GM19397 (cell line): ENCODE measurements around the gene DNAJC4.

Experiments
- ATAC-seq: cut with Tn5 transposase; IDR thresholded peaks from one replicate; pipeline ENCODE4 v1.9.1; 2021; ENCODE audit warnings: mild to moderate bottlenecking, moderate library complexity; ENCODE audit not compliant: unreplicated experiment

The DNAJC4 gene

DNA sequence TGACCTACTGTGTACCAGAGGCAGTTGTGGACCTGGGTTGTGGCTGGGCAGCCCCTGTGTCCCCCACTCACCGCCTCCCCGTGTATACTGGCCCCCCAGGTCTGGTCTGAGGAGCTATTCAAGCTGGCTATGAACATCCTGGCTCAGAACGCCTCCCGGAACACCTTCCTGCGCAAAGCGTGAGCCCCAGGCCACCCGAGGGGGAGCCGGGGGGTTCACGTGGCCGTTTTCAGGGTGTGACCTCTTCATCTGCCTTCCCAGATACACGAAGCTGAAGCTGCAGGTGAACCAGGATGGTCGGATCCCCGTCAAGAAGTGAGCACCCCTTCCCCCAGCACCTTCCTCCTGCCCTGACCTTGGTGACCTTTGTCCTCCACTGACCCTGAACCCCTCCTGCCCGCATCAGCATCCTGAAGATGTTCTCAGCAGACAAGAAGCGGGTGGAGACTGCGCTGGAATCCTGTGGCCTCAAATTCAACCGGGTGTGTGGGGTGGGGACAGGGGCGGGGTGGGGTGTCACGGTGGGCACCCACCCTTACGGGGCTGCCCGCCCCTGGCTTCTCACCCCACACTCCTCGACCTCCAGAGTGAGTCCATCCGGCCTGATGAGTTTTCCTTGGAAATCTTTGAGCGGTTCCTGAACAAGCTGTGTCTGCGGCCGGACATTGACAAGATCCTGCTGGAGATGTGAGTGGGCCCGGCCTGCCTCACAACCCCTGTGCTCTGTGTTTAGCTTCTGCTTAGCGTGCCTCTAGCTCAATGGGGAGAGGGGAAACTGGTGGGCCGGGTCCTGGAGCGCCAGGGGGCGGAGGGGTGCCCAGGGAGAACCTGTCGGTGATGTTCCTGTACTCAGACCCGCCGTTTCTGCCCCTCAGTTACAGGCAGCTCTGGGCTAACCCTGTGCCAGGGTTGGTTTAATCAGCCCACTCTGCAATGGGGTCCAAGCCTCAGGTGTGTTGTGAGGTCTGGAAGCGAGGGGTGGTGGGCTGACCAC is 25.1 kb downstream of the DNAJC4 start:
- ATAC-seq = no peak

DNA sequence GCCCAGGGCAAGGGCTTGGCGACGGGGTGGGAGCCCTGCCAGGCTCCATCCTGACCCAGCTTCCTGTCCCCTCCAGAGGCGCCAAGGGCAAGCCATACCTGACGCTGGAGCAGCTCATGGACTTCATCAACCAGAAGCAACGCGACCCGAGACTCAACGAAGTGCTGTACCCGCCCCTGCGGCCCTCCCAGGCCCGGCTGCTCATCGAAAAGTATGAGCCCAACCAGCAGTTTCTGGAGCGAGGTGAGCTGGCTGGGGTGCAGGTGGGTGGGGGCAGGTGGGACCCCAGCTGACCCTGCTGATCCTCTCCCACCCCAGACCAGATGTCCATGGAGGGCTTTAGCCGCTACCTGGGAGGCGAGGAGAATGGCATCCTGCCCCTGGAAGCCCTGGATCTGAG is 26.0 kb downstream of the DNAJC4 start:
- ATAC-seq = no peak

DNA sequence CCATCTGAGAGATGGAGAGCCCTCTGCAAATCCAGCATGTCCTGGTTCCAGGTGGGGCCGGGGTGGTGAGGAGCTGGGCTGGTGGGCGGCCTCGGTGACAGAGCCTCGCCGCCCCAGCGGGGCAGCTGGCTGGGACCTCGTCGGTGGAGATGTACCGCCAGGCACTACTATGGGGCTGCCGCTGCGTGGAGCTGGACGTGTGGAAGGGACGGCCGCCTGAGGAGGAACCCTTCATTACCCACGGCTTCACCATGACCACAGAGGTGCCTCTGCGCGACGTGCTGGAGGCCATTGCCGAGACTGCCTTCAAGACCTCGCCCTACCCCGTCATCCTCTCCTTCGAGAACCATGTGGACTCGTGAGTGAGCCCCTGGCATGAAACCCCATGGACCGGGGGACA is 28.0 kb downstream of the DNAJC4 start:
- no peak for ATAC-seq

DNA sequence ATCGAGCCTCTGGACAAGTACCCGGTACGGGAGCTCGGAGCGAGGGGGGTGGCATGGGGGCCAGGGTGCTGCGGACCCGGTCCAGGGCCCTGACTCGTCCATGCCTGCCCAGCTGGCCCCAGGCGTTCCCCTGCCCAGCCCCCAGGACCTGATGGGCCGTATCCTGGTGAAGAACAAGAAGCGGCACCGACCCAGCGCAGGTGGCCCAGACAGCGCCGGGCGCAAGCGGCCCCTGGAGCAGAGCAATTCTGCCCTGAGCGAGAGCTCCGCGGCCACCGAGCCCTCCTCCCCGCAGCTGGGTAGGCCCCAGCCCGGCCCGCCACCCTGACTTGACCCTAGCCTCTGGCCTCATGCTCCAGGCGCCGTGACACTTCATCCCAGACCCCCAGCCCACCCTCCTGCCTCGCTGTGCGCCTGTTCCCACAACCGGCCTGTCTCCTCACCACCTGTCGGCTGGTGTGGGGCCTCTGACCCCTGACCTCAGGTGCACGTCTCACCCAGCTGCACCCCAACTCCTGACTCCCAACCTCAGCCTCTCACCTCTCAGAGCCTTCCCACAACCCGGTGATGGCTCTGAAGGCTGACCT is 28.7 kb downstream of the DNAJC4 start:
- ATAC-seq = no peak

DNA sequence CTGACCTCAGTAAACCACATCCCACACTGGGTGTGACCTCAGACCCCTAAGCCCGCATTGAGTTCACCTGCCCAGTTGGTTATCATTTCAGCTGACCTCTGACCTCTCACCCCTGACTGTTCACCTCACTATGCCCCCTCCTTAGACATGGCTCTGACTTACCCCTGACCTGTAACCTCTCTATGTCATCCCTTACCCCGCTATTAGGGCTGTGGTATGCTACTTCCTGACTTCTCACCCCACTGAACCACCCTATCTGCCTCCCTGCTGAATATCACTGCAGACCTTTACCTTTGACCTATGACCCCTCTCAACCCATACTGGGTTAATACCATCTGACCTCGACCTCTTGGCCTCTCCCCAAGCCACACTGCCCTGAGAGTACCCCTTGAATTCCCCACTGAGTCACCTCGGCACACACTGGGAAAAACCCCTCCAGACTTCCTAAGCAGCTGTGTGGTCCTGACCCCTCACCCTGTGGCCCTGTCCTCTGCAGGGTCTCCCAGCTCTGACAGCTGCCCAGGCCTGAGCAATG is 29.3 kb downstream of the DNAJC4 start:
- no peak for ATAC-seq

DNA sequence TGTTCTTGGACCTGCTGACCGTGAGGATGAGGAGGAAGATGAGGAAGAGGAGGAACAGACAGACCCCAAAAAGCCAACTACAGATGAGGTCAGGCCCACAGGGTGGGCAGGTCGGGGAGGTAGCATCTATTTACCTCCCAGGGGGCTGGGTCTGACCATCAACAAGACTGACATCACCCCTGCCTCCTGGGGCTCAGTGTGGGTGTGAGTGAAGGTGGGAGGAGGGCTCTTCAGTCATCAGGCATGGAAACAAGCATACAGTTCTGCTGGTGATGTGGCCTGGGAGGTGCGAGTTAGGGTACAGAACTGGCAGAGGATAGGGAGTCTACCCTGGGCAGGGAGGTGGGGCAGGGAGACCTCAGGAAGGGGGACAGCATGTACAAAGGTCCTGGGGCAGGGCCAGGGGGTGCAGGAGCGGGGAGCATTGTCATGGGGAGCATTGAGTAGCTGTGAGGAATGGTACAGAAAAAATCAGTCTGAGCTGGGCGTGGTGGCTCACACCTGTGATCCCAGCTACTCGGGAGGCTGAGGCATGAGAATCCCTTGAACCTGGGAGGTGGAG is 29.9 kb downstream of the DNAJC4 start:
- no peak for ATAC-seq

DNA sequence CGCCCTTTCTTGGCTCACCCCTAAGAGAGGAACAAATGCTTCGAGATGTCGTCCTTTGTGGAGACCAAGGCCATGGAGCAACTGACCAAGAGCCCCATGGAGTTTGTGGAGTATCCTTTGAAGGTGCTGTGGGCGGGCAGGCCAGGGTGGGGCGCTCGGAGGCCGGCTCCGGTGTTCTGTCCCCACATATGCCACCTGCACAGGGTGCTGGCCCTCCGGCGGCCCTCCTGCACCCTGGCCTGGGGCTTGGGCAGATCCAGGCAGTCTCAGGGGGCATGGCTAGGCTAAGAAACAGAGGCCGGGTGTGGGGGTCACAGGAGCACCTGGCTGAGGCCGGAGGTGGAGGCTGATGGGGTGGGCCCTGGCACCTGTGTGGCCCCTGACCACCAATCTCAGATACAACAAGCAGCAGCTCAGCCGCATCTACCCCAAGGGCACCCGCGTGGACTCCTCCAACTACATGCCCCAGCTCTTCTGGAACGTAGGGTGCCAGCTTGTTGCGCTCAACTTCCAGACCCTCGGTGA is 31.3 kb downstream of the DNAJC4 start:
- no peak for ATAC-seq

DNA sequence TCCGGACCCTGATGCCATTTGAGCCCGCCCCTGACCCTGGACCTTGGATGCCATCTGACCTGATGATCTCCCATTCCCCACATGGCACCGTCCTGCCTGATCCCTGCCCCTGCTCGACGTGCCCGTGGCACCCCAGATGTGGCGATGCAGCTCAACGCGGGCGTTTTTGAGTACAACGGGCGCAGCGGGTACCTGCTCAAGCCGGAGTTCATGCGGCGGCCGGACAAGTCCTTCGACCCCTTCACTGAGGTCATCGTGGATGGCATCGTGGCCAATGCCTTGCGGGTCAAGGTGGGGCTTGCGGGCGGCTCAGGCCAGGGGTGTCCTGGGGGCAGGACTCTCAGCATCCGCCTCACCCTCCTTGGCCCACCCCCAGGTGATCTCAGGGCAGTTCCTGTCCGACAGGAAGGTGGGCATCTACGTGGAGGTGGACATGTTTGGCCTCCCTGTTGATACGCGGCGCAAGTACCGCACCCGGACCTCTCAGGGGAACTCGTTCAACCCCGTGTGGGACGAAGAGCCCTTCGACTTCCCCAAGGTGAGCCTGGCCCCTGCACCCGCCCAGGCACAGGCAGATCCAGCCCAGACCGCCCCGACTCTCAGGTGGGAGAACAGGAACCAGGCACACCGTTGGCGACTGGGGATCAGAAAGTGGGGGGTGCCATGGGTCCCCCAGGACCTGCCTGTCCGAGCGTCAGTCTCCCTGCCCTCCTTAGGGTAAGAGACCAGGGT is 32.1 kb downstream of the DNAJC4 start:
- no peak for ATAC-seq

DNA sequence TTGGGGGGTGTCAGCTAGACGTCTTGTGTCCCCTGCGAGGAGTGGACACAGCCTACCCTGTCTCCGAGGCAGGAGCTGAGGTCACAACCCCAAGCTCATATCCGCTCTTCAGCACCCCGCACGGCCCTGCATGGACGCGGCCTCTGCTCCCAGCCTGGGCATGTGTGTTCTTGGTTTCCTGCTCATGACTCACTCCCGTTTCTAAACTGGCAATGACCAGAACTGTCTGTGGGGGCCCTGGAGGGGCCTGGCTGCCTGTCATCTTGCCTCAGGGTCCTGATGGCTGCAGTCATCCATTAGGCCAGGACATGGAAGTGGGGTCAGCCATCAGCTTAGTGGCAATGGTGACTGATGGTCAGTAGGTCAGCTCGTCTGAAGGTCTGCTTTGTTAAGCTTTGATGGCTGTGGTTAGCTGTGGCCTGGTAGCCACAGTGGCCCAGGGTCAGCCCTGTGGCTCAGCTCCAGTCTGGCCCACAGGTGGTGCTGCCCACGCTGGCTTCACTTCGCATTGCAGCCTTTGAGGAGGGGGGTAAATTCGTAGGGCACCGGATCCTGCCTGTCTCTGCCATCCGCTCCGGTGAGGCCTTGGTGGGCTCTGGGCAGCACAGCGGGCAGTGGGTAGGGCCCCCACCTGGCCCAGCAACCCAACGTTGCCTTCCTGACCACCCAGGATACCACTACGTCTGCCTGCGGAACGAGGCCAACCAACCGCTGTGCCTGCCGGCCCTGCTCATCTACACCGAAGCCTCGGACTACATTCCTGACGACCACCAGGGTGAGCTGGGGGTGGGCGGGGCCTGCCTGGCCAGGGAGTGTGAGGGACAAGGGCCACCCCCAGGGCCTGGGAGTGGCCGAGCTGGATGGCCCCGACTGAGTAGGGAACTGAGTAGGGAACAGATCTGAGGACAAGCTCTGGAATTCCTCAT is 32.9 kb downstream of the DNAJC4 start:
- no peak for ATAC-seq

DNA sequence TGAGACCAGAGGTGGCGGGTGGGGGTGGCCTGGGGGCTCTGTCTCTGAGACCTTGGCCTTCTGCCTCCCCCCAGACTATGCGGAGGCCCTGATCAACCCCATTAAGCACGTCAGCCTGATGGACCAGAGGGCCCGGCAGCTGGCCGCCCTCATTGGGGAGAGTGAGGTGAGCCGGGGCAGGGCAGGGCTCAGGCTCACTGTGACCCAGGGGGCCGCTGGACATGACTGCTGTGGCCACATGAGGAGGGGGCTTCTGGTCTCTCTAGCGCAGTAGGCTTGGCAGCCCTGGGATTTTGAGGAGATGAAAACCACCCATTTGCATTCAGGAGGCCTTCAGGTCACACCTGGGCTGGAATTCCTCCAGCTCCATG is 33.6 kb downstream of the DNAJC4 start:
- no peak for ATAC-seq

DNA sequence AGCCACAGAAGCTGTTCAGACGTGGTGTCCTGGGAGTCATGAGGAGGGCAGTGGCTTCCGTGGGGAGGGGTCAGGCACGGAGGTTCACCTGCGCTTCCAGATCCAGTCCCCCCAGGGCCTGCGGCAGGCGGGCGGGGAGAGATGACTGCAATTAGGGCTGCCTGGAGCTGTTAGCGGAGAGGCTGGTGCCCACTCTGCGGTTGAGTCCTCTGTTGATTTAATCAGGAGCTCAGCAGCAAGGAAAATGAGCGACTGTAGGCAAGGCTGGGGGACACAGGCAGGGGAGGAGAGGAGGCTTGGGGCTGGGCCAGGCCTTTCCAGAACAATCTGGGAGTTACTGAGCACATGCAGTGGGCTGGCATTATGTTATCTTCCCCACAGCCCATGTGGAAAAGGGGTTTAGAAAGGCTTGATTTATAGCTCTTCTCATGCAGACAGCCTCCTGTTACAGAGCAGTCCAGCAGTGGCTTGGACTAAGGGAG is 34.1 kb downstream of the DNAJC4 start:
- no peak for ATAC-seq

DNA sequence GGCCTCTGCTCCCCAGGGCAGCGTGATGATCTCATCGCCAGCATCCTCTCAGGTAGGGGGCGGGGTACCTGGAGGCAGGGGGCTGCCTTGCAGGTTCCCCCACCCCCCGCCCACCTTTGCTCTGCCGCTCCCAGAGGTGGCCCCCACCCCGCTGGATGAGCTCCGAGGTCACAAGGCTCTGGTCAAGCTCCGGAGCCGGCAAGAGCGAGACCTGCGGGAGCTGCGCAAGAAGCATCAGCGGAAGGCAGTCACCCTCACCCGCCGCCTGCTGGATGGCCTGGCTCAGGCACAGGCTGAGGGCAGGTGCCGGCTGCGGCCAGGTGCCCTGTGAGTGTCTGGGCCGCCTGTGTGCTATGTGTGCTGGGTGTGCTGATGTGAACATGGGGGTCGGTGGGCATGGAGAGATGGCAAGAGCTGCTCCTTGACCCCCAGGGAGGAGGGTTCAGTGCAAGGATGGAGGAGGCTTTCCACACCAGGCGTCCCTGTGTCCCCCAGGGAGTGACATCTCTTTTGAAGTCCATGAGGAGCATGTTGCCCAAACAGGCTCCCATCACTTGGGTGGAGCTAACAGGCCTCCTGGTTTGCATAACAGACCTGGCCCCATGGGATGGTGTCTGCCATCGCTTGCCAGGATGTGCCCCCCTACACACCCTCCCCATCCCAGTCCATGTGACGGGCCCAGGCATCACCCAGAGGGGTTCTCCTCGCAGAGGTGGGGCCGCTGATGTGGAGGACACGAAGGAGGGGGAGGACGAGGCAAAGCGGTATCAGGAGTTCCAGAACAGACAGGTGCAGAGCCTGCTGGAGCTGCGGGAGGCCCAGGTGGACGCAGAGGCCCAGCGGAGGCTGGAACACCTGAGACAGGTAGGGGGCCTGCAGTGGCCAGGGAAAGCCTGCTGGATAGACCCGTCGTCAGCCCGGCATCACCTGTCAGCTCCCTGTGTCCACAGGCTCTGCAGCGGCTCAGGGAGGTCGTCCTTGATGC is 35.1 kb downstream of the DNAJC4 start:
- no peak for ATAC-seq

DNA sequence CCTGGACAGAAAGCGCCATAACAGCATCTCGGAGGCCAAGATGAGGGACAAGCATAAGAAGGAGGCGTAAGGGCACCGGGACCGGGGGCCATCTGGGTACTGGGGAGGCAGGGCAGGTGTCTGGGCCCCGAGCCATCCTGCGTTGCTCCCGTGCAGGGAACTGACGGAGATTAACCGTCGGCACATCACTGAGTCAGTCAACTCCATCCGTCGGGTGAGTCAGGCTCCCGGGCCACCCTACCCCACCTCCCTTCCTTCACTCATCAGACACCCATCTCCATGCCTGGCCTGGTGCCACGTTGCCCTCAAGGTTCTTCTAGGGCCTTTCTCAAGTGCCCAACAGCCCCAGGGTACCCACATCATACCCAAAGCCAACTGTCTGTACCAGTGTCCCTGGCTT is 36.0 kb downstream of the DNAJC4 start:
- ATAC-seq = no peak

DNA sequence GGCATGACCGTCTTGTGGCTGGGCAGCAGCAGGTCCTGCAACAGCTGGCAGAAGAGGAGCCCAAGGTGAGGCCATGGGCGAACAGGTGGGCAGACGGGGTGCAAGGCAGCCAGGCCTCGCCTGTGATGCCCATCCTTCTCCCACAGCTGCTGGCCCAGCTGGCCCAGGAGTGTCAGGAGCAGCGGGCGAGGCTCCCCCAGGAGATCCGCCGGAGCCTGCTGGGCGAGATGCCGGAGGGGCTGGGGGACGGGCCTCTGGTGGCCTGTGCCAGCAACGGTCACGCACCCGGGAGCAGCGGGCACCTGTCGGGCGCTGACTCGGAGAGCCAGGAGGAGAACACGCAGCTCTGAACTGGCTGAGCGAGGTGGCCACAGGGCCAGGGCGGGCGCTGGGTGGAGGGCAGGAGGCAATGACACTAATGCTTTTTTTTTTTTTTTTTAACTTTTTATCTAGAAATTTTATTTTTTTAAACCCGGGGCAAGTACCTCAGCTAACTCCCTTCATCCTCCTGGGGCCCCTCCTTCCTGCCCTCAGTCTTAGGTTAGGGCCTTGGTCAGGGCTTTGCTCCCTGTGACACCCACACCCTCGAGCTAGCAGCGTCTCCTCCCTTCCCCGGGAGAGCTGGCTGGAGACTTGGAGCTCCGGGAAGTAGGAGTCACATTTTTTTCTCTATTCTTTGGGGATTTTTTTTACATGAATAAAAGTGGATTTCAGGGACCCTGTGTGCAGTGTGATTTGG is 37.0 kb downstream of the DNAJC4 start:
- no peak for ATAC-seq

DNA sequence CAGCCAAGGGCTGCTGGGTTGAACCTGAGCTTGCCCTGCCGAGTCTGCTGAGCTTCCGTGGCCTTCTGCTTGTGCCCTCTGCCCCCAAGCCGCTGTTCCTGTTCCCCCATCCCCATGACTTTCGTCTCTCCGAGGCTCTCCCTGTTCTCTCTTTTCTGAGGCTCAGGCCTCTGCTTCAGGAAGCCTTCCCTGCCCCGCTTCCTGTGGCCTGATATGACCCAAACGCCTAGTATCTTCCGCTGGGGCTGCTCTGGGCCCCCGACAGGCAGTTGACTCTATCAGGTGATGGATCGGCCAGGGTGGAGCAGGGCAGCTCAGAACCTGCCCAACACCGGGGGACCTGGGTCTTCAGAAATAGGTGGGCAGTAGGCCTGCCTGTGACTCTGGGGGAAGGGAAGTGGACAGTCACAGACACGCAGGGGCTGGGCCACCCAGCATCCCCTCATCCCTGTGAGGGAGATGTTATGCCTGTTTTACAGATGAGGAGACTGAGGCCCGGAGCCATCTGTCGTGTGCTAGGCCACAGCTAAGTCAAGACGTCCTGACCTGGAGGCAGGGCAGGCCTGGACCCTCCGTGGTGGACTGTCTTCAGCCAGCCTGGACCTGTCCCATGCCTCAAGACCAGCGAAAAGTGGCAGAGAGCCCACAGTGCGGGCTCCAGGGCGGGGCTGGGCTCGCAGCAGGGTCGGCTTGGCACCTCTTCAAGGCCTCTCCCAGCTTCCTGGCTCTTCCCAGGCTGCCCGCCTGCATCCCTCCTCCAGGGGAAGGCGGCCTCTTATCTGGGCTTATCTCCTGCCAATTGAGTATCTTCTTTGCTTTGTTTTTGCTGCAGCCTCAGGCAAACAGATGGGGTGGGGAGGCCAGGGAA is 37.9 kb downstream of the DNAJC4 start:
- ATAC-seq = no peak

DNA sequence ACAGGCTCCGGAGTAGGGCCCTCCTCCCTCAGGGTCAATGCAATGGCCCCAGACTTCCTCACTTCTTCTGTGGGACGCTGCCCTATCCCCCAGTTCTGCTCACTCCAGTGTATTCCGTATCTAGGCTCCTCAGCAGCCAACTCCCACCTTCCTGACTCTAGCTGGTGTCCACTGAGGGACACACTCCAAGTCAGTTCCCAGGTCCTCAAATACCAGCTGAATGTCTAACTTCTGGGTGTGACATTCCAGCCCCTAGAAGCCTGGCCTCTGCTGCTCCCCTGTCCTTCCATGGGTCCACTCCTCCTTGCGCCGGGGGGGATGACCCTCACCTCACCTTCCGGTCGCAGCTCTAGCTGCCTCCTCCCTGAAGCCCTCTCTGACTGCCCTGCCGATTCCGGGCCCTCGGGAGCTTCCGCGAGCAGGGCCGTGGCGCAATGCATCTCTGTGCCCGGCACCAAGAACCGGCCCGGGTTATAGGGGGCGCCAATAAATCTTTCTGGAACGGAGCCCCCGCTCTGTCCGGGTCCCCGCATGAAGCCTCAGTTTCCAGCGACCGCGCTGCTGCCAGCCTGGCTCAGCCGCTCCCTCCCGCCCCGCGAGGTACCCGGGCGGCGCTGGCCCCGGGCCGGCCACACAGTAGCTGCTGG is 38.7 kb downstream of the DNAJC4 start:
- peak; percentile 16 for ATAC-seq
